ENCODE measurements around the gene ZNF45.
"Not testable (repeated sequence)": the region's sequence is repeated elsewhere in the genome, so short reads cannot be mapped to it uniquely, and the experiment has no call there.

Gene ZNF45

GRCh38 chr19:43913383-43913782, 21.7 kb downstream of the ZNF45 start:
- DNase-seq (ENCODE audit: low read depth) = no peak

GRCh38 chr19:43910884-43911283, 24.2 kb downstream of the ZNF45 start:
- DNase-seq (ENCODE audit: low read depth) = no peak

GRCh38 chr19:43908659-43909058, 26.4 kb downstream of the ZNF45 start:
- no peak for DNase-seq (ENCODE audit: low read depth)

GRCh38 chr19:43906774-43907173, 28.3 kb downstream of the ZNF45 start:
- DNase-seq (ENCODE audit: low read depth) = no peak

GRCh38 chr19:43905897-43906296, 29.2 kb downstream of the ZNF45 start:
- DNase-seq (ENCODE audit: low read depth) = no peak

- DNase-seq (ENCODE audit: low read depth) = no peak
Measured at GRCh38 chr19:43902399-43902798, 32.7 kb downstream of the ZNF45 start.

GRCh38 chr19:43901395-43902390, 33.4 kb downstream of the ZNF45 start:
- DNase-seq (ENCODE audit: low read depth) = peak; percentile 83

GRCh38 chr19:43895727-43896308, 39.3 kb downstream of the ZNF45 start:
- no peak for DNase-seq (ENCODE audit: low read depth)

GRCh38 chr19:43883864-43884263, 51.2 kb downstream of the ZNF45 start, which contains the start of gene ZNF404:
Gene ZNF404 (minus strand): TSS chr19:43883964.
- no peak for DNase-seq (ENCODE audit: low read depth)

- DNase-seq (ENCODE audit: low read depth) = no peak
Measured at GRCh38 chr19:43880483-43880882, 54.6 kb downstream of the ZNF45 start.

- no peak for DNase-seq (ENCODE audit: low read depth)
Measured at GRCh38 chr19:43872547-43873336, 62.3 kb downstream of the ZNF45 start.

GRCh38 chr19:43866923-43867322, 68.2 kb downstream of the ZNF45 start:
- DNase-seq (ENCODE audit: low read depth) = not testable (repeated sequence)

Data from HS-27A (cell line).